Activated T-cell treated with anti-CD3 and anti-CD28 coated beads, Interleukin-2, amount 50 U/mL, for 72 hours (primary cell): ENCODE data around the gene AGBL4. TPM values are rescaled to one million over a fixed set of nuclear protein-coding genes. Genes with fewer than 3 reads are reported as not detected.

Experiments used
- ATAC-seq, 2 donors: fragments of 150-1000 bp; cut with Tn5 transposase; replicated peaks in 1 of 2; 2 replicates each; pipeline ENCODE4 v1.10.0; 2021; ENCODE audit warnings: moderate library complexity in 2 of 2, mild to moderate bottlenecking in 1 of 2
- DNase-seq, 2 donors: peaks; one replicate each; pipeline ENCODE4 v3.0.0; 2021 to 2022; ENCODE audit warnings: mixed read lengths in 1 of 2
- H3K27ac Mint-ChIP-seq: one replicate; pipeline ENCODE4 v1.8.0; 2022; ENCODE audit warnings: mild to moderate bottlenecking, moderate library complexity, mixed read lengths
- H3K27me3 Mint-ChIP-seq: one replicate; pipeline ENCODE4 v1.8.0; 2022; ENCODE audit warnings: low read depth, mixed read lengths
- H3K36me3 Mint-ChIP-seq, 2 donors: one replicate each; pipeline ENCODE4 v1.8.0; 2022; ENCODE audit warnings: mixed read lengths in 2 of 2, mild to moderate bottlenecking in 1 of 2; ENCODE audit not compliant: insufficient read depth in 2 of 2
- H3K4me1 Mint-ChIP-seq: one replicate; pipeline ENCODE4 v1.8.0; 2022; ENCODE audit warnings: low read depth, mixed read lengths
- H3K4me3 Mint-ChIP-seq, 2 donors: one replicate each; pipeline ENCODE4 v1.8.0; 2022; ENCODE audit warnings: mild to moderate bottlenecking in 2 of 2, mixed read lengths in 2 of 2, moderate library complexity in 2 of 2
- H3K9me3 Mint-ChIP-seq, 2 donors: one replicate each; pipeline ENCODE4 v1.8.0; 2022; ENCODE audit warnings: mixed read lengths in 2 of 2
- total RNA-seq, 2 donors: library from RNA; stranded (reverse); gene quantifications; one replicate each; pipeline ENCODE4 v1.2.3, GENCODE V29; 2022

The AGBL4 gene
- total RNA-seq, 2 donors from 2014 or later: not detected

DNA sequence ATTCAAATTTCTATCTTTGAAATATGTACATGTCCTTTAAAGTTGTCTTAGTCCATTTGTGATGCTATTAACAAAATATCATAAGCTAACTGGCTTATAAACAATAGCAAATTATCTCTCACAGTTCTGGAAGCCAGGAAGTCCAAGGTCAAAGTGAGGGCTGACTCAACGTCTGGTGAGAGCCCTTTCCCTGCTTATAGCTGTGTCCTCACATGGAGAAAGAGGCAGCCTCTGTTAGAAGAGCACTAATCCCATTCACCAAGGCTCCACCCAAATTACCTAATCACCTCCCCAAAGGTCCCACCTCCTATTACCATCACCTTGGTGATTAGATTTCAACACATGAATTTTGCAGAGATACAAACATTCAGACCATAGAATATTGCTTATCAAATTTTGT, 797.0 kb downstream of the AGBL4 start:
- H3K4me3 Mint-ChIP-seq: no peak overlapping the region
- no peaks in the 10 kb centered on the region for H3K36me3 Mint-ChIP-seq
- DNase-seq (no peak), ATAC-seq (no peak)
- H3K27me3 Mint-ChIP-seq: no peaks in the 10 kb centered on the region
- no peaks in the 10 kb centered on the region for H3K4me1 Mint-ChIP-seq
- no peak overlapping the region for H3K27ac Mint-ChIP-seq
- H3K9me3 Mint-ChIP-seq: peaks cover 0 to 2% of the 10 kb centered on the region in 2 donors

DNA sequence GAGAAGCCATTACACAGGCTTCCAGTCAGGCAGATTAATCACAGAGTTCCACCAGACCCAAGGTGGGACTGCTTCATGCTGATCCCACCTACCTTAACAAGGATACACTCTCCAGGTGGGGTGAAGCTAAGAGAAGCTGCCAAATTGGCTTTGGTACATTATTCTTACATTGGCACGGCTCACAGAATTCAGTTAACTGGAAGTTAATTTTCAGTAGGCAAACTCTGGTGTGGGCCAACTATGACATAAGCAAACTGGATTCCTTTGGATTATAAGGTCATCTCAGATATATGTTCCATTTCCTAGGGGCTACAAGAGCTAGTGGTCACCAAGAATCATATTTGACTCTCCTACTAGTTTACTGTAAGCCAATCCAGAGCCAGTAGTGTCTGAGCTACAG, 798.3 kb downstream of the AGBL4 start:
- H3K4me1 Mint-ChIP-seq: no peaks in the 10 kb centered on the region
- DNase-seq (no peak), ATAC-seq (no peak)
- H3K9me3 Mint-ChIP-seq: peaks cover 0 to 2% of the 10 kb centered on the region in 2 donors
- H3K27ac Mint-ChIP-seq: no peak overlapping the region
- no peaks in the 10 kb centered on the region for H3K36me3 Mint-ChIP-seq
- no peak overlapping the region for H3K4me3 Mint-ChIP-seq
- H3K27me3 Mint-ChIP-seq: no peaks in the 10 kb centered on the region

DNA sequence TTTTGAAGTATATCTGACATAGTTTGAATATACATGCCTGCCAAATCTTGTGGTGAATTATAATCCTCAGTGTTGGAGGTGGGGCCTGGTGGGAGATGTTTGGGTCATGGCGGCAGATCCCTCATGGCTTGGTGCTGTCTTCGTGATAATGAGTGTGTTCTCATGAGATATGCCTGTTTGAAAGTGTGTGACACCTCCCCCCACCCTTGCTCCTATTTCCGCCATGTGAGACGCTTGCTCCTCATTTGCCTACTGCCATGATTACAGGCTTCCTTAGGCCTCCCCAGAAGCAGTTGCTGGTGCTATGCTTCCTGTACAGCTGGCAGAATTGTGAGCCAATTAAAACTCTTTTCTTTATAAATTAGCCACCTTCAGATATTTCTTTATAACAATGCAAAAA, 810.5 kb downstream of the AGBL4 start:
- Mint-ChIP-seq H3K9me3 (peaks cover 6 to 9% of the 10 kb centered on the region in 2 donors), H3K36me3 (no peaks in the 10 kb centered on the region), H3K27me3 (no peaks in the 10 kb centered on the region), H3K4me3 (no peak overlapping the region), H3K4me1 (no peaks in the 10 kb centered on the region), H3K27ac (no peak overlapping the region)
- ATAC-seq (no peak), DNase-seq (no peak)

DNA sequence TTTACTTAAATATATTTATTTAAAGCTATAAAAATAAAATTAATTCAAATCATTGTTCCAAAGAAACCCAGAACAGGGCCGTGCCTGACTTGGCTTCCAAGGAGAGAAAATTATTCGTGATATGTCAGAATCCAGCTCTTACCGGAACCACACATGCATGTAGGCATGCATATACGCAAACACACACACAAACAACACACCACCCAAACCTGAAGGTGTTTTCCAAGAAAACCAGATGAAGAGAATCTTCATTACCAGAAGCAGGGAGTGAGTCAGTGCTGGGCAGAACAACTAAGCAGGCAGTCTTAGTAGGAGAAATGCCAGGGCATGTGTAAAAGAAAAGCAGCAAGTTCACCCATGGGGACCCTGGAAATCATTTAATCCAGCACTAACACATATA, 815.0 kb downstream of the AGBL4 start:
- DNase-seq (no peak), ATAC-seq (no peak)
- Mint-ChIP-seq H3K27me3 (no peaks in the 10 kb centered on the region), H3K4me1 (no peaks in the 10 kb centered on the region), H3K9me3 (peaks cover 2 to 4% of the 10 kb centered on the region in 2 donors), H3K4me3 (no peak overlapping the region), H3K27ac (no peak overlapping the region), H3K36me3 (no peaks in the 10 kb centered on the region)

DNA sequence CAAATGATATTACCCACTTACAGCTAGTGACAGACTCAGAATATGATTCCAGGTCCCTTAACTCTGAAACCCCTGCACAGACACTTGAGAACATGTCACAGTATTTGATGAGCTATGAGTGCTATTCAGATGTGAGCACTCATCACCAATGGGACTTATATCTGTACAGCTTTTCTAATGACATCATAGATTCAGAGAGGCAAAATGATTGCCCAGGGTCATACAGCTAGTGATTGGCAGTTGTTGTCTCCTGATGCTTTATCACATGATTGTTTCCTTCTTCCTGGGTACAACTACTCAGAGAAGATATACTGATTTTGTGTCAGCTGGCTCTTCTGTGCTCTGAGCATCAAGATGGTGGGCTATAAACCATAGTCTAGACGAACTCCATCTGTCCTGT, 819.0 kb downstream of the AGBL4 start:
- Mint-ChIP-seq H3K27ac (no peak overlapping the region), H3K4me3 (no peak overlapping the region), H3K4me1 (no peaks in the 10 kb centered on the region), H3K36me3 (no peaks in the 10 kb centered on the region), H3K27me3 (no peaks in the 10 kb centered on the region), H3K9me3 (peaks cover 6 to 7% of the 10 kb centered on the region in 2 donors)
- ATAC-seq: no peak
- DNase-seq: no peak

DNA sequence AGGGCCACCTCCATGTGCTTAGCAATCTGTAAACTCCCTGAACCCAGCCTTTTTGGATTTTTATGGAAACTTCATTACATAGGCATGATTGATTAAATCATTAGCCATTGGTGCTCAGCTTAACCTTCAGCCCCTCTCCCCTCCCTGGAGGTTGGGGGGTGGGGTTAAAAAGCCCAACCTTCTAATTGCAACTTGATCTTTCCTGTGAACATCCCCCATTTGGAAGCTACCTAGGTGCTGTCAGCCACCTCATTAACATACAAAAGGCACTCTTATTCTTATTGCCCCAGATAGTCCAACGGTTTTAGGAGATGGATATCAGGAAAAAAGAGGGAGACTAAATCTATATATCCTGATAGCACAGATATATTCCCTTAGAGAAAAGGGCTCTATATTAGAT, 823.0 kb downstream of the AGBL4 start:
- Mint-ChIP-seq H3K36me3 (peaks cover 0 to 2% of the 10 kb centered on the region in 2 donors), H3K9me3 (peaks cover 8 to 13% of the 10 kb centered on the region in 2 donors), H3K4me3 (no peak overlapping the region)

DNA sequence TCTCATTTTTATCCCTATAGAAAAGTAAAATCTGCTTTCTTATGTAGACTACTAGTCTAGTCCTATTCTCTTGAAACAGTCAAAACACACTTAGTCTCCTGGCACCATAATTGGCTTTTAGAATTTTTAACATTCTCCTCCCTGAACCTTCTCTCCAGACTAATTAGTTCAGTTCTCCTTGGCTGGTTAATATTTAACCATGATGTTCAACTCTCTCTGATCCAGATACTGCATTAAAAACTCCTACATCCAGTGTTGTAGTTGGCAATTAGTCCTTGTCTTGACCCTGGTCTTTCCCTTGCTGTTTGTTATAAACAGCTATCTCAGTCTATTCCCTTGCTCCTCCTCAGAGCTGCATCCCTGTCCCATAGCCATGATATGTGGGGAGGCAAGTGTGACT, 824.2 kb downstream of the AGBL4 start:
- DNase-seq (no peak), ATAC-seq (no peak)
- Mint-ChIP-seq H3K36me3 (peaks cover 2 to 3% of the 10 kb centered on the region in 2 donors), H3K27ac (no peak overlapping the region), H3K27me3 (no peaks in the 10 kb centered on the region), H3K4me3 (no peak overlapping the region), H3K9me3 (peaks cover 16 to 17% of the 10 kb centered on the region in 2 donors), H3K4me1 (no peaks in the 10 kb centered on the region)

More for the DNA sequence above, 823.0 kb downstream of the AGBL4 start:
- Mint-ChIP-seq H3K27me3 (no peaks in the 10 kb centered on the region), H3K4me1 (no peaks in the 10 kb centered on the region), H3K27ac (no peak overlapping the region)
- ATAC-seq (no peak), DNase-seq (no peak)

DNA sequence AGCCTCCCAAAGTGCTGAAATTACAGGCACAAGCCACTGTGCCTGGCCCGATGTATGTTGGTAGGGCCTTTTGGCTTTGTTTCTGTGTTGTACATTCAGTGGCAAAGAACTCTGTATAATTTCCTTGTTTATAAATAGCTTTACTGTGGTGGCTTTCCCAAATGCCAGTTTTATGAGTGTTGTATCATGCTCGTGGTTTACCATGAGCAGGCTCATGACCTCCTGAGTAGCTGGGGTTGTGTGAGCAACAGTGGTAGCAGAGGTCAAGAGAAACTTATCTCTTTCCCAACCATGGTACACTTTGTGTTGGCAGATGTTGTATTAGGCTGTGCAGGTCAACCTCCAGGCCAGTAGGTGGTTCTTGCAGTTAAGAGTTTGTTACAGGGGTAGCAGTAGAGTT, 826.7 kb downstream of the AGBL4 start:
- Mint-ChIP-seq H3K27ac (no peak overlapping the region), H3K4me3 (no peak overlapping the region), H3K9me3 (peaks cover 14 to 16% of the 10 kb centered on the region in 2 donors), H3K36me3 (peaks cover 2 to 3% of the 10 kb centered on the region in 2 donors), H3K4me1 (no peaks in the 10 kb centered on the region), H3K27me3 (no peaks in the 10 kb centered on the region)
- DNase-seq (no peak), ATAC-seq (no peak)

DNA sequence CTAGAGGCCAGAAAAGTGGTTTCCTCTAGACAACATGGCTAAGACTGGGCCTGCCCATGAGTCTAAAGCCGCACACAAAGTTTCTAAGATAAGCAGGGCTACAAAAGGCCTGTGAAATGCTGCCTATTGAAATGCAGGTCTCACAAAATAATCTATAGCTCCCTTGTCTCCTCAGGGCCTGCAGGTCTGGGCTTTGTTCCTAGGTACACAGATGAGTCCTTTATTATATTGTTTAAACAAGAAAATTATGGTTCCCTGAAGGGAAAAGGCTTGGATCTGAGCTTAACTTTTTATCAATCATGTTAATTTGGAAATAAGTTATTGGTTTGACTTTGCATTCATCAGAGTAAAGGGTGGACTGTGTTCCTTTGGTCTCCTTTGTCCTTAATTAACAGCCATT, 833.6 kb downstream of the AGBL4 start:
- no peak for ATAC-seq

DNA sequence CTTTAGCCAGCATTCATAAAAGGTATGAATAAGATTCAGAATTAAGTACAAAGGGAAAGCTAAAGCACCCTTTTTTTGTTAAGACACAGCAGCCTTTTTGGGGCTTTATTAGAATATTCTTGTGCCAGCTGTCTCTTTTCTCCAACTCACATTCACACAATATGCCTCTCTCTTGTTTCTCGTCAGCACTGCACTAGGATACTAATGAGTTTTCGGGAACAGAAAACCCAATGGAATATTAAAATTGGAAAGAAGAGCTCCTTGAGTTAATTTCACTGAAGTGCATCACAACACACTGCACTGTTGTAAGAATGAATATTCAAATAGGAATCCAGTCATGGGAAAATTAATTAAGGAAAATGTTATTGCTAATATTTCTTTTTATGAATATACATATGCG, 836.7 kb downstream of the AGBL4 start:
- Mint-ChIP-seq H3K9me3 (peaks cover 10 to 11% of the 10 kb centered on the region in 2 donors), H3K4me3 (no peak overlapping the region), H3K36me3 (no peaks in the 10 kb centered on the region), H3K27me3 (no peaks in the 10 kb centered on the region), H3K4me1 (no peaks in the 10 kb centered on the region), H3K27ac (no peak overlapping the region)
- ATAC-seq (no peak), DNase-seq (no peak)

More for the DNA sequence above, 833.6 kb downstream of the AGBL4 start:
- Mint-ChIP-seq H3K36me3 (peaks cover 2% of the 10 kb centered on the region in 2 donors), H3K9me3 (peaks cover 8 to 10% of the 10 kb centered on the region in 2 donors), H3K4me1 (no peaks in the 10 kb centered on the region), H3K27ac (no peak overlapping the region), H3K4me3 (no peak overlapping the region), H3K27me3 (no peaks in the 10 kb centered on the region)
- DNase-seq: no peak

DNA sequence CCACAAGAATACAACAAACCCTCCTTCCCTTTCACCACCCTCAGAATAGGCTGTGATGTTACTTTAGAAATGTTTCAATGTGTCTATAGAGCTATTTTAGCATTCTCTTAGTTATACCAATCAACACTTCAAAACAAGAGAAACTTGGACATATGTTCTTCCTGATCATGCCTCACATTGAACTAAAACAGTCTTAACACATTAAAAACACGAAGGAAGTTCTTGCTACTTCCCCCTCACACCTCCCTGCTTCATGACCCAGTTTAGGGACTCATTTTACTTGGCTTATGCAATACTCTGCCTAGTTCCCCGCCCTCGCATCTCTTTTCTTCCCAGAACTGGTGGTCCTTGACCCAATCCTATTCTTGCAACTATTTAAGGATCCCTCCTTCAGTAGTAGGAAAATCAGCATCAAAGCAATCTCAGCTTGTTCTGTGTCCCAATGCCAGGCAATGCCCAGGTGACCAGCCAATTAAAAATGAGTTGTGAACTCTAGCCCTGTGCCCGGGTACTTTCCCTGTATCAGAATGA, 838.2 kb downstream of the AGBL4 start:
- DNase-seq: no peak
- H3K4me3 Mint-ChIP-seq: no peak overlapping the region
- H3K4me1 Mint-ChIP-seq: no peaks in the 10 kb centered on the region
- no peaks in the 10 kb centered on the region for H3K36me3 Mint-ChIP-seq
- H3K27me3 Mint-ChIP-seq: no peaks in the 10 kb centered on the region
- H3K9me3 Mint-ChIP-seq: peaks cover 8 to 11% of the 10 kb centered on the region in 2 donors
- no peak for ATAC-seq
- H3K27ac Mint-ChIP-seq: no peak overlapping the region

DNA sequence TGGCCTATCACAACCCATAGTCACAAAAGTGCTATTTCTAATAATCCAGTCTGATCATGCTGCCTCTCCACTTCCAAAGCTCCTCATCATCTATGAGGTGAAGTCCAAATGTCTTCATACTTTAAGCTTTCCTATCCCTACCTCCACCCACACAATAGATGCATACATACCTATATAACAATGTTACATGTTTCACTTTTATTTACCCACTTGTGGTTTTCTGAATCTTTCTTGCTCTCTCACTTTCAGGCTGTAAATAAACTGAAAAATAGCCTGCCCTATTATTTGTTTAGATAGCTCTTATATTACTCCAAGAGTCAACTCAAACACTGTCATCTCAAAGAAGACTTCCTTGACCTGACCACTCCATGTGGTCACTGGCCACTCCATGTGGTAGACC, 840.3 kb downstream of the AGBL4 start:
- Mint-ChIP-seq H3K27ac (no peak overlapping the region), H3K4me1 (no peaks in the 10 kb centered on the region), H3K4me3 (no peak overlapping the region), H3K36me3 (no peaks in the 10 kb centered on the region), H3K27me3 (no peaks in the 10 kb centered on the region), H3K9me3 (peaks cover 8 to 11% of the 10 kb centered on the region in 2 donors)
- ATAC-seq (no peak), DNase-seq (no peak)

DNA sequence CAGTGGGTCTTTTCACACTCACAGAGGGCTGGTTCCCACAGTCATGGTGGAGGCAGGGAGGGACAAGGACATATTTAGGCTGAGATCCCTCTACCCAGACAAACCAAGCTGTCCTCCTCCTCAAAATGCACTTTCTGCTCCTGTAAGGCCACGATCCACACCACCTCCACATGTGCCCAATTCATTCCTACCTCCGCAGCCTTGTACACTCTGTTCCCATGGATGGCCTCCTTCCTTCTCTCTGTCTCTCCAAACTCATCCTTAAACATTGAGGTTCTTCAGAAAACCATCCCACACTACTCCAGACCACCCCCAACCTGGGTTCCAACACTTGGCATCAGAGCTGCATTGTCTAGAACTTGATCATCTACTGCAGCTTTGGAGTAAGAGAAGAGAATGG, 842.7 kb downstream of the AGBL4 start:
- DNase-seq (no peak), ATAC-seq (no peak)
- Mint-ChIP-seq H3K9me3 (peaks cover 5 to 7% of the 10 kb centered on the region in 2 donors), H3K4me3 (no peak overlapping the region), H3K27ac (no peak overlapping the region), H3K27me3 (no peaks in the 10 kb centered on the region), H3K4me1 (no peaks in the 10 kb centered on the region), H3K36me3 (no peaks in the 10 kb centered on the region)

DNA sequence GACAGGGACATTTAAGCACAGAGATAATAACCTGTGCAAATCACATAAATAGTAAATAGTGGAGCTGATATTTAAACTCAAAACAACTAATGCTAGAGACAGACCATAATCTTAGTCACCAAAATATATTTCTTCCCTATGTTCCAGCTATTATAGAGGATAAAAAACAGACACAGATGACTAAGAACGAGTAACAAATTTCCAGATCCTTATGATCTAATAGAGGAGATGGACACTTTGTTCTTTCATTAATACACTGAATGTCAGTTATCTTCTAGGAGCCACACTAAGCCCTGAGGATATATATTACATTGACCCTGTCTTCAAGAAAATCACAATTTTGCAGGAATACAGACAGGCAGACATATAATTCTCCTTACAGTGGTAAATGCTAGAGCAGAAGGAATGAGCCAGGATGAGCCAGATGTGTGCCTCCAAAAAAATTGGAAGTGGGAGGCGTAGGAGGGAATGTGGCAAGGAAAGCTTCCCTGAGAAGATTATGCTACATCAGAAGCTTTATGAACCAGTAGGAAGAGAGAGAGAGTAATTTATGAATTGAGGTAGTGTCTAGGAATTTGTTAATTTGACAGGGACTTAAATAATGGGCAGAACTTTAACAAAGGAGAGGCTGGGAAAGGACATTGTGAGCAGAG, 851.7 kb downstream of the AGBL4 start:
- Mint-ChIP-seq H3K4me1 (no peaks in the 10 kb centered on the region), H3K36me3 (no peaks in the 10 kb centered on the region), H3K9me3 (peaks cover 0 to 5% of the 10 kb centered on the region in 2 donors), H3K27ac (no peak overlapping the region), H3K27me3 (no peaks in the 10 kb centered on the region), H3K4me3 (no peak overlapping the region)
- DNase-seq (no peak), ATAC-seq (no peak)
